ENCODE measurements around the gene SLAMF9.

- TF ChIP-seq POLR2A (IDR thresholded peaks at IDR 0.05; ENCODE audit: low read depth, low read length) (no peak), CTCF (IDR thresholded peaks at IDR 0.05; ENCODE audit: extremely low read depth in 1 of 2, insufficient read depth in 1 of 2, low read depth in 1 of 2, low read length in 2 of 2) (no peak), POLR2AphosphoS5 (IDR thresholded peaks at IDR 0.05; ENCODE audit: insufficient read depth, low read depth, low read length) (no peak), EZH2 (IDR thresholded peaks at IDR 0.05; ENCODE audit: borderline replicate concordance, low read depth, low read length, severe bottlenecking) (no peak), MAX (IDR thresholded peaks at IDR 0.05; ENCODE audit: insufficient read depth, insufficient read length) (no peak), FOS (IDR thresholded peaks at IDR 0.05; ENCODE audit: borderline replicate concordance, insufficient read depth, low read length) (no peak), MYC (IDR thresholded peaks at IDR 0.05; ENCODE audit: low read depth, low read length) (no peak)
Observed at GRCh38 chr1:159980786-159981185, 26.7 kb upstream of the SLAMF9 start.

All from endothelial cell of umbilical vein (primary cell).